ENCODE data around the gene THSD7A. TPM values are rescaled to one million over a fixed set of nuclear protein-coding genes. Genes with fewer than 3 reads are reported as not detected.
"Not testable (repeated sequence)": the region's sequence is repeated elsewhere in the genome, so short reads cannot be mapped to it uniquely, and the experiment has no call there.

Gene THSD7A
- total and polyA plus RNA-seq, 4 donors = 0.15 to 2.7 (median 1.9) TPM

GRCh38 chr7:11524476-11525397 is 307.3 kb downstream of the THSD7A start (continued):
- TF ChIP-seq RAD21 (IDR thresholded peaks at IDR 0.05) (no peak), GABPA (IDR thresholded peaks at IDR 0.05 in 1 of 2, conservative IDR thresholded peaks at IDR 0.05 in 1 of 2) (no peak), FOXA2 (IDR thresholded peaks at IDR 0.05) (no peak)

DNA sequence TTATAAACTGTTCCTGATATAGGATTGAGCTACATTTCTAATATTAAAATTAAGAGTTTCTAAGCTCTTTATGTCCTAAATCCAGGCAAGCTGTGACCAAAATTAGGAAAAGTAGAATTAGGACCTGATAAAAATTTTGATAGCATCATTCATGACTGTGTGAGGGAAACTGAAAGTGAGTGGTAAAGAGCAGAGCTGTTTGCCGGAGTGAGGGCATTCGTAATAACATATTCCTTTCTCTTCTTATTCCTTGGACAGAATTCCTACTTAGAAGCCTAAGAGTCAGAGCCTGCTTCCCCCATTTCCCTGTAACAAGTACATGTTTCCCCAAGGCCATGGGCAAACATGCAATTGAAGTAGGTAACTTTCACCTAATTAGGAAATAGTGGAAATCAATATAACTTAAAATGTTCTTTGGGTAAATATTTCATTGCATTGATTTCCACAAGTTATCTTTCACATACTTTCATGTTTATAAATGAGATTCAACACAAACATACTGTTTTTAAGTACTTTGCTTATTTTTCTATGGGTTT is 310.0 kb downstream of the THSD7A start:
- peak overlapping the region; percentile 40 to 77 for H3K9ac ChIP-seq (ENCODE audit: low read depth in 1 of 2, low read length in 2 of 2)
- not testable (repeated sequence) for DNase-seq (ENCODE audit: low spot score); H3K4me1 ChIP-seq (ENCODE audit: control insufficient read depth in 4 of 4, insufficient read depth in 4 of 4, low read length in 3 of 4); H3K27me3 ChIP-seq (ENCODE audit: control insufficient read depth in 4 of 4, insufficient read depth in 4 of 4, low read length in 3 of 4); H3K9me3 ChIP-seq (ENCODE audit: control insufficient read depth in 4 of 4, low read length in 3 of 4); H3K36me3 ChIP-seq (ENCODE audit: control insufficient read depth in 4 of 4, insufficient read depth in 3 of 4, low read depth in 1 of 4, low read length in 3 of 4)
- H3K4me3 ChIP-seq (ENCODE audit: low read depth in 1 of 3, low read length in 3 of 3) = peak overlapping the region in 1 of 3 donors; percentile 36
- TF ChIP-seq RXRA (IDR thresholded peaks at IDR 0.05) = peak; percentile 53 to 58
- TF ChIP-seq SP1 (IDR thresholded peaks at IDR 0.05) = peak; percentile 72
- TF ChIP-seq HNF4A (conservative IDR thresholded peaks at IDR 0.05) = peak in 1 of 2 donors; percentile 11
- peak; percentile 38 for TF ChIP-seq YY1 (IDR thresholded peaks at IDR 0.05)
- H3K27ac ChIP-seq (ENCODE audit: low read depth in 1 of 2, low read length in 2 of 2) = peak overlapping the region; percentile 65 to 67
- WGBS = 11% methylated on average over 2 of the region's 2 CpGs

- TF ChIP-seq, protein P1, sequence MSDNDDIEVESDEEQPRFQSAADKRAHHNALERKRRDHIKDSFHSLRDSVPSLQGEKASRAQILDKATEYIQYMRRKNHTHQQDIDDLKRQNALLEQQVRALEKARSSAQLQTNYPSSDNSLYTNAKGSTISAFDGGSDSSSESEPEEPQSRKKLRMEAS (IDR thresholded peaks at IDR 0.05) = no peak
- TF ChIP-seq EGR1 (IDR thresholded peaks at IDR 0.05; ENCODE audit: low read depth in 2 of 2) = no peak
- no peak for TF ChIP-seq REST (IDR thresholded peaks at IDR 0.05)
- no peak for TF ChIP-seq SP1 (IDR thresholded peaks at IDR 0.05)
- H3K4me3 ChIP-seq (ENCODE audit: low read depth in 1 of 3, low read length in 3 of 3) = no peak overlapping the region
- no peak overlapping the region for H3K9ac ChIP-seq (ENCODE audit: low read depth in 1 of 2, low read length in 2 of 2)
- WGBS = 94% methylated on average over 1 of the region's 1 CpG
- peaks cover 0 to 10% (median 6%) of the 10 kb centered on the region in 4 donors for H3K4me1 ChIP-seq (ENCODE audit: control insufficient read depth in 4 of 4, insufficient read depth in 4 of 4, low read length in 3 of 4)
- no peaks in the 10 kb centered on the region for H3K36me3 ChIP-seq (ENCODE audit: control insufficient read depth in 4 of 4, insufficient read depth in 3 of 4, low read depth in 1 of 4, low read length in 3 of 4)
- no peak for DNase-seq (ENCODE audit: low spot score)
- no peaks in the 10 kb centered on the region for H3K27me3 ChIP-seq (ENCODE audit: control insufficient read depth in 4 of 4, insufficient read depth in 4 of 4, low read length in 3 of 4)
- H3K27ac ChIP-seq (ENCODE audit: low read depth in 1 of 2, low read length in 2 of 2) = no peak overlapping the region
- H3K9me3 ChIP-seq (ENCODE audit: control insufficient read depth in 4 of 4, low read length in 3 of 4) = no peaks in the 10 kb centered on the region
These were observed 314.1 kb downstream of the THSD7A start for GRCh38 chr7:11517853-11518252.

DNA sequence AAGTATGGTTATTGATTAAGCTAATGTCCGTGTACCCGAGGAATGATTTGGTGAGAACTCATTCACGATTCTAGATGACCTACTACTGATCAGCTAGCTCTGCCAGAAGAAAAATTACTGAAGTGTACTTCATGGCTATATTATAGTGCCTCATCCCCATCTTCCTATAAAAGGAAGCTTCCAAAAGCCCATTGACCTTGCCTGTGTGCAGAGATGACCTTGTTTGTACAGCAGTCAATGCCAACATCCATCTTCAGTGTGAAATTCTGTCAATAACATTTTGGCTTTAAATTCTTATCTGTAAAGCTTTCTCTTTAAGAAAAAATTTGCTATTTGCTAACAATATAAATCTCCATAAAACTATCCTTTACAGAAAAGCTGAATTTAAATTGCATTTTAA is 315.7 kb downstream of the THSD7A start:
- H3K9ac ChIP-seq (ENCODE audit: low read depth in 1 of 2, low read length in 2 of 2) = no peak overlapping the region
- DNase-seq (ENCODE audit: low spot score) = no peak
- no peak overlapping the region for H3K27ac ChIP-seq (ENCODE audit: low read depth in 1 of 2, low read length in 2 of 2)
- peaks cover 0 to 10% (median 6%) of the 10 kb centered on the region in 4 donors for H3K4me1 ChIP-seq (ENCODE audit: control insufficient read depth in 4 of 4, insufficient read depth in 4 of 4, low read length in 3 of 4)
- 48% methylated on average over 3 of the region's 3 CpGs for WGBS
- no peaks in the 10 kb centered on the region for H3K36me3 ChIP-seq (ENCODE audit: control insufficient read depth in 4 of 4, insufficient read depth in 3 of 4, low read depth in 1 of 4, low read length in 3 of 4)
- H3K9me3 ChIP-seq (ENCODE audit: control insufficient read depth in 4 of 4, low read length in 3 of 4) = no peaks in the 10 kb centered on the region
- H3K27me3 ChIP-seq (ENCODE audit: control insufficient read depth in 4 of 4, insufficient read depth in 4 of 4, low read length in 3 of 4) = no peaks in the 10 kb centered on the region
- TF ChIP-seq, protein P2, sequence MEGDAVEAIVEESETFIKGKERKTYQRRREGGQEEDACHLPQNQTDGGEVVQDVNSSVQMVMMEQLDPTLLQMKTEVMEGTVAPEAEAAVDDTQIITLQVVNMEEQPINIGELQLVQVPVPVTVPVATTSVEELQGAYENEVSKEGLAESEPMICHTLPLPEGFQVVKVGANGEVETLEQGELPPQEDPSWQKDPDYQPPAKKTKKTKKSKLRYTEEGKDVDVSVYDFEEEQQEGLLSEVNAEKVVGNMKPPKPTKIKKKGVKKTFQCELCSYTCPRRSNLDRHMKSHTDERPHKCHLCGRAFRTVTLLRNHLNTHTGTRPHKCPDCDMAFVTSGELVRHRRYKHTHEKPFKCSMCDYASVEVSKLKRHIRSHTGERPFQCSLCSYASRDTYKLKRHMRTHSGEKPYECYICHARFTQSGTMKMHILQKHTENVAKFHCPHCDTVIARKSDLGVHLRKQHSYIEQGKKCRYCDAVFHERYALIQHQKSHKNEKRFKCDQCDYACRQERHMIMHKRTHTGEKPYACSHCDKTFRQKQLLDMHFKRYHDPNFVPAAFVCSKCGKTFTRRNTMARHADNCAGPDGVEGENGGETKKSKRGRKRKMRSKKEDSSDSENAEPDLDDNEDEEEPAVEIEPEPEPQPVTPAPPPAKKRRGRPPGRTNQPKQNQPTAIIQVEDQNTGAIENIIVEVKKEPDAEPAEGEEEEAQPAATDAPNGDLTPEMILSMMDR (IDR thresholded peaks at IDR 0.05; ENCODE audit: low read depth, low read length, missing input control) = no peak
- TF ChIP-seq GABPA (IDR thresholded peaks at IDR 0.05 in 1 of 2, conservative IDR thresholded peaks at IDR 0.05 in 1 of 2) = no peak
- no peak for TF ChIP-seq RAD21 (IDR thresholded peaks at IDR 0.05)
- TF ChIP-seq TAF1 (conservative IDR thresholded peaks at IDR 0.05) = no peak
- TF ChIP-seq, protein P3, sequence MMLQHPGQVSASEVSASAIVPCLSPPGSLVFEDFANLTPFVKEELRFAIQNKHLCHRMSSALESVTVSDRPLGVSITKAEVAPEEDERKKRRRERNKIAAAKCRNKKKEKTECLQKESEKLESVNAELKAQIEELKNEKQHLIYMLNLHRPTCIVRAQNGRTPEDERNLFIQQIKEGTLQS (IDR thresholded peaks at IDR 0.05) = no peak
- no peak for TF ChIP-seq JUND (IDR thresholded peaks at IDR 0.05)
- TF ChIP-seq FOXA1 (IDR thresholded peaks at IDR 0.05) = no peak
- TF ChIP-seq NR2F2 (IDR thresholded peaks at IDR 0.05) = no peak
- TF ChIP-seq FOXA2 (IDR thresholded peaks at IDR 0.05) = no peak
- H3K4me3 ChIP-seq (ENCODE audit: low read depth in 1 of 3, low read length in 3 of 3) = no peak overlapping the region

Measured in liver (tissue), 9 donors.